ENCODE measurements around the gene PYROXD2.

PYROXD2 gene

GRCh38 chr10:98425511-98426352, 10.8 kb upstream of the PYROXD2 start:
- no peak overlapping the region for H3K4me3 ChIP-seq (ENCODE audit: low read depth, low read length)
- H2AFZ ChIP-seq = no peak overlapping the region
- no peak overlapping the region for H3K4me2 ChIP-seq (ENCODE audit: low read length)
- no peaks in the 10 kb centered on the region for H3K4me1 ChIP-seq
- no peaks in the 10 kb centered on the region for H3K9me3 ChIP-seq (ENCODE audit: control insufficient read depth, low read length)
- H3K9ac ChIP-seq = no peak overlapping the region
- TF ChIP-seq, protein P1, sequence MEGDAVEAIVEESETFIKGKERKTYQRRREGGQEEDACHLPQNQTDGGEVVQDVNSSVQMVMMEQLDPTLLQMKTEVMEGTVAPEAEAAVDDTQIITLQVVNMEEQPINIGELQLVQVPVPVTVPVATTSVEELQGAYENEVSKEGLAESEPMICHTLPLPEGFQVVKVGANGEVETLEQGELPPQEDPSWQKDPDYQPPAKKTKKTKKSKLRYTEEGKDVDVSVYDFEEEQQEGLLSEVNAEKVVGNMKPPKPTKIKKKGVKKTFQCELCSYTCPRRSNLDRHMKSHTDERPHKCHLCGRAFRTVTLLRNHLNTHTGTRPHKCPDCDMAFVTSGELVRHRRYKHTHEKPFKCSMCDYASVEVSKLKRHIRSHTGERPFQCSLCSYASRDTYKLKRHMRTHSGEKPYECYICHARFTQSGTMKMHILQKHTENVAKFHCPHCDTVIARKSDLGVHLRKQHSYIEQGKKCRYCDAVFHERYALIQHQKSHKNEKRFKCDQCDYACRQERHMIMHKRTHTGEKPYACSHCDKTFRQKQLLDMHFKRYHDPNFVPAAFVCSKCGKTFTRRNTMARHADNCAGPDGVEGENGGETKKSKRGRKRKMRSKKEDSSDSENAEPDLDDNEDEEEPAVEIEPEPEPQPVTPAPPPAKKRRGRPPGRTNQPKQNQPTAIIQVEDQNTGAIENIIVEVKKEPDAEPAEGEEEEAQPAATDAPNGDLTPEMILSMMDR (IDR thresholded peaks at IDR 0.05) = peak; percentile 23
- no peak overlapping the region for H3K27ac ChIP-seq
- H3K27me3 ChIP-seq (ENCODE audit: control insufficient read depth, insufficient read depth, low read length) = no peaks in the 10 kb centered on the region
- no peaks in the 10 kb centered on the region for H3K79me2 ChIP-seq
- no peaks in the 10 kb centered on the region for H3K36me3 ChIP-seq (ENCODE audit: control insufficient read depth, insufficient read depth, low read length)

DNA sequence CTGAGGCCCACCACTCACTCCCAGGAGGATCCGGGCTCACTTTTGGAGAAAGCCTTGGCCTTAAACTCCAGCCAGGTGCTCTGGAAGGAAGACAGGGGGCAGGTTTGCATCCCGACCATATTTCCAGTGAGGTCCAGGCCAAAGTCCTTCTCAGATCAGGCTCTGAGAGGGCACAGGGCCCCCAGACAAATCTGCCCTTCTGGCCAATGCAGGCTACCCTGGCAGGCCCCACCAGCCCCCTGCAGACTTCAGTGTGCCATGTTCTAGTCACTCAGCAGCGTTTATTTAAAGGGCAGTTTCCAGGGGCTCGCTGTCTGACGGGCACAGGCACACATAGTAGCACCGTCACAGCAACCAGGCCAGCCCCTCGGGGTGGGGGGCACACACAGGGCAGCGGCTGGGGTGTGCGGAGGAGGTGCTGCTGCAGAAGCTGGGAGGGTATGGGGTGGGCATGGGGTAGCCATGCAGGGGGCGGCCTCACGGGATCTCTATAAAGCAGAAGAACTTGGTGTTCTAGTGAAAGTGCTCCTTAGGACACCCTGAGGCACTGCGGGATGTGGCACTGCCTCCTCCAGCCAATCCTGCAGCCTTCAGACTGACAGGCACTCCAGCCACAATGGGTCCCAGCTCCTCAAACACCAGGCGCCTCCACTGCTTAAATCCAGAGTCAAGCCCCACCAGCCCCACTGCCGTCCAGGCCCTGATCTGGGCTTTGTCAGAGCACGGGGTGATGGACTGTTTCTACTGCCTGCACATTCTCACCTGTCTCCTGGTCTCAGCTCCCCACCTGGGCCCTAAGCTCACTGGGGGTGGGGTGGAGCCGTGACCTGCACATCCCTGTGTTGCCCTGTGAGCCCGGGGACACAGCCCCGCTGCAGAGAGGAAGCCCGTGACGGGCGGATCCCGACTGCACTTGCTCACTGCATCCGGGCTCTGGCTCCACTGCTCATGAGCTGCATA, 9.6 kb upstream of the PYROXD2 start:
- Histone ChIP-seq H3K27me3 (ENCODE audit: control insufficient read depth, insufficient read depth, low read length) (no peaks in the 10 kb centered on the region), H3K9me3 (ENCODE audit: control insufficient read depth, low read length) (no peaks in the 10 kb centered on the region), H3K4me3 (ENCODE audit: low read depth, low read length) (no peak overlapping the region), H3K36me3 (ENCODE audit: control insufficient read depth, insufficient read depth, low read length) (no peaks in the 10 kb centered on the region), H3K9ac (no peak overlapping the region), H3K4me1 (no peaks in the 10 kb centered on the region), H3K79me2 (no peaks in the 10 kb centered on the region), H2AFZ (no peak overlapping the region), H3K4me2 (ENCODE audit: low read length) (no peak overlapping the region), H3K27ac (no peak overlapping the region)
- TF ChIP-seq, protein P1 (IDR thresholded peaks at IDR 0.05) = no peak

DNA sequence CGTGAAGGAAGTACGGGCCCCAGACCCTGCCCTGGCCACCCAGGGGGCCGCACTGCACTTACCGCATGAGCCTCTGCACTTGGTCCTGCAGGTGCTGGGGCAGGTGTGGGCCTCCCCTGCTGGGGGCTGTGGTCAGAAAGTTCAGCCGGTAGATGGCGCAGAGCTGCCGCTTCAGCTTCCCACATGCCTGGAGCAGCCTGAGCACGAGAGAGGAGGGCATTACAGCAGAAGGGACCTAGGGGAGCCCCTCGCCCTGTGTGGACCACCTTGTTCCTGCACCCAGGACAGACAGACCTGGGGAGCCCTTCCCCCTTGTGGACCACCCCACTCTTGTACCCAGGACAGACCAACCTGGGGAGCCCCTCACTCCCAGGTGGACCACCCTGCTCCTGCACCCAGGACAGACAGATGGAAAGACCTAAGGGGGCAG, 8.7 kb upstream of the PYROXD2 start:
- Histone ChIP-seq H3K9ac (no peak overlapping the region), H3K36me3 (ENCODE audit: control insufficient read depth, insufficient read depth, low read length) (no peaks in the 10 kb centered on the region)

GRCh38 chr10:98422182-98422581, 7.2 kb upstream of the PYROXD2 start:
- no peak overlapping the region for H3K9ac ChIP-seq
- H3K4me1 ChIP-seq = no peaks in the 10 kb centered on the region
- H3K4me2 ChIP-seq (ENCODE audit: low read length) = no peak overlapping the region
- no peaks in the 10 kb centered on the region for H3K36me3 ChIP-seq (ENCODE audit: control insufficient read depth, insufficient read depth, low read length)
- H2AFZ ChIP-seq = no peak overlapping the region
- TF ChIP-seq, protein P1 (IDR thresholded peaks at IDR 0.05) = no peak
- H3K27me3 ChIP-seq (ENCODE audit: control insufficient read depth, insufficient read depth, low read length) = no peaks in the 10 kb centered on the region
- H3K27ac ChIP-seq = no peak overlapping the region
- no peaks in the 10 kb centered on the region for H3K9me3 ChIP-seq (ENCODE audit: control insufficient read depth, low read length)
- no peaks in the 10 kb centered on the region for H3K79me2 ChIP-seq
- no peak overlapping the region for H3K4me3 ChIP-seq (ENCODE audit: low read depth, low read length)

More for the DNA sequence above, 8.7 kb upstream of the PYROXD2 start:
- H3K79me2 ChIP-seq = no peaks in the 10 kb centered on the region
- H3K4me1 ChIP-seq = no peaks in the 10 kb centered on the region
- TF ChIP-seq, protein P1 (IDR thresholded peaks at IDR 0.05) = no peak
- no peak overlapping the region for H3K4me2 ChIP-seq (ENCODE audit: low read length)
- no peak overlapping the region for H3K4me3 ChIP-seq (ENCODE audit: low read depth, low read length)
- H2AFZ ChIP-seq = no peak overlapping the region
- H3K27ac ChIP-seq = no peak overlapping the region
- H3K9me3 ChIP-seq (ENCODE audit: control insufficient read depth, low read length) = no peaks in the 10 kb centered on the region
- no peaks in the 10 kb centered on the region for H3K27me3 ChIP-seq (ENCODE audit: control insufficient read depth, insufficient read depth, low read length)
